Gastroesophageal sphincter (tissue), 4 donors: ENCODE results near the gene ANKH. TPM values are rescaled to one million over a fixed set of nuclear protein-coding genes. Genes with fewer than 3 reads are reported as not detected.
"Not testable (repeated sequence)": the region's sequence is repeated elsewhere in the genome, so short reads cannot be mapped to it uniquely, and the experiment has no call there.

Experiments
- ATAC-seq: fragments of 150-250 bp; one replicate; pipeline ENCODE4 v1.9.1; 2016; ENCODE audit warnings: mild to moderate bottlenecking, moderate library complexity
- H3K27ac ChIP-seq, 4 donors: fragments of 200-600 bp; sonication (generic) in 3 of 4; 1 replicate in 3 of 4; 2 replicates in 1 of 4; pipeline ENCODE4 v1.5.1; 2016 to 2019
- H3K27me3 ChIP-seq: fragments of 200-600 bp; sonication (generic); one replicate; pipeline ENCODE4 v1.5.1; 2019
- H3K36me3 ChIP-seq, 2 donors: fragments of 200-600 bp; sonication (generic); one replicate each; pipeline ENCODE4 v1.5.1; 2019; ENCODE audit warnings: control low read depth in 1 of 2
- H3K4me1 ChIP-seq, 3 donors: fragments of 200-600 bp; sonication (generic); 1 replicate in 2 of 3; 2 replicates in 1 of 3; pipeline ENCODE4 v1.5.1; 2016 to 2019; ENCODE audit warnings: control low read depth in 2 of 3
- H3K4me3 ChIP-seq, 2 donors: fragments of 200-600 bp; sonication (generic); one replicate each; pipeline ENCODE4 v1.5.1; 2019; ENCODE audit warnings: mild to moderate bottlenecking in 1 of 2, moderate library complexity in 1 of 2
- H3K9me3 ChIP-seq, 3 donors: fragments of 200-600 bp; sonication (generic); one replicate each; pipeline ENCODE4 v1.5.1; 2017 to 2019; ENCODE audit warnings: control low read depth in 2 of 3
- CTCF ChIP-seq, 4 experiments: fragments of 200-600 bp in 2 of 4; fragments of 450-650 bp in 2 of 4; sonication (generic) in 1 of 4; IDR thresholded peaks; one replicate each; pipeline ENCODE4 v1.5.1; 2017 to 2019; ENCODE audit warnings: antibody characterized with exemption in 4 of 4, mild to moderate bottlenecking in 2 of 4, moderate library complexity in 2 of 4
- EP300 ChIP-seq: sonication (generic); formaldehyde crosslinking; IDR thresholded peaks from one replicate; pipeline ENCODE4 v1.6.1; 2017; ENCODE audit warnings: antibody characterized with exemption, mild to moderate bottlenecking
- POLR2A ChIP-seq, 2 donors: fragments of 450-650 bp; IDR thresholded peaks; one replicate each; pipeline ENCODE4 v1.6.1; 2017; ENCODE audit warnings: antibody characterized with exemption in 2 of 2, mild to moderate bottlenecking in 2 of 2, moderate library complexity in 1 of 2
- POLR2AphosphoS5 ChIP-seq: sonication (generic); formaldehyde crosslinking; IDR thresholded peaks from one replicate; pipeline ENCODE4 v1.6.1; 2017; ENCODE audit warnings: antibody characterized with exemption
- WGBS, 2 donors: methylation state at CpG; one replicate each; pipeline ENCODE4 v1.1.5; 2018; ENCODE audit warnings: low coverage in 1 of 2; 5-methylcytosine and 5-hydroxymethylcytosine counted together
- total RNA-seq, 4 donors: library from RNA; depleted of rRNA; stranded (reverse); fragments of >200 nt; gene quantifications; one replicate each; pipeline ENCODE4 v1.1.0, GENCODE V29; 2016

The ANKH gene
- 10 to 100 TPM; 30.0 to 45.2 (median 36.0) TPM for total RNA-seq

DNA sequence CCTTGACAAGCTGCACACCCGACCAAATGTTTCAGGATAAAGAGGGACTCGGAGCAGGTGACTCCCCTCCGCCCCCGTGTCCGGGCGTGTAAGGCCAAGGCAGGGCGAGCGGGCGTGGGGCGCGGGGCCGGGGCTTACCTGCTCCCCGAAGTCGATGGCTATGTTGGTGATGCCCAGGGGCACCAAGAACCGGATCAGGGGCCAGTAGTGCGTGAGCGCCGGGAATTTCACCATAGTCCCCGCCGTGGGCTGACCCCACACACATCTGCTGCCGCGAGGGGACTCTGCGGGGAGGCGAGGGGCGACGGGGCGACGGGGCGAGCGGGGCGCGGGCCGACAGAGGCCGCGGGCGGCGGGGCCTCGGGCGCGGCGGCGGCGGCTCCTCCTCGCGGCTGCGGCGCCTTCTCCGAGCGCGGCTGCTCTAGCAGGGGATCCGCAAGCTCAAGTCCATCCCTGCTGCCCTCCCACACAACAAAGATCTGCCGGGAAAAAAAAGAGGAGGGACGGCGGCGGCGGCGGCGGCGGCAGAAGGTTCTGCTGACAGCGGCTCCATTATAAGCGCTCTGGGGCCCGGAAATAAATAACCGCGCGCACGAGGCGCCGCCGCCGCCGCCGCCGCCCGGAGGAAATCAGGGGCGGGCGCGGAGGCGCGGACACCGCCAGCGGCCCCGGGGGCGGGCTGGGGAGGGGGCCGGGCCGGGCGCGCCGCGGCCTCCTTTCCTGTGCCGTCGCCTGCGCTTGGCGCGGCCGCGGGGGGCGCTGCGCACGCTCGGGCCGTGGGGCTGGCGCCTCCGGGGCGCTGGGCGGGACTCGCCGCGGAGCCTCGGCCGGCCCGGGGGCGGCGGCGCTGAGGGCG, at the start of gene ANKH:
Gene ANKH, minus strand, starts transcription at position 565 of the 856 bp plus-strand sequence. Its CDS starts 331 bp downstream, at position 234.
- H3K36me3 ChIP-seq, result no peaks in the 10 kb centered on the region
- no peaks in the 10 kb centered on the region for H3K27me3 ChIP-seq
- no peak for TF ChIP-seq POLR2AphosphoS5
- no peak for TF ChIP-seq POLR2A (IDR thresholded peaks at IDR 0.05)
- no peak for TF ChIP-seq EP300
- TF ChIP-seq CTCF (IDR thresholded peaks at IDR 0.05), result peak in 2 of 4 experiments; percentile 26 to 32
- peak within 1 kb of the TSS; percentile 90 to 98 (median 96) for H3K27ac ChIP-seq
- no peaks in the 10 kb centered on the region for H3K9me3 ChIP-seq
- ATAC-seq, result peak; percentile 97
- peaks cover 0 to 33% (median 0%) of the 10 kb centered on the region in 3 donors for H3K4me1 ChIP-seq
- H3K4me3 ChIP-seq, result peak within 1 kb of the TSS; percentile 95 to 96
- 0% methylated on average over 1 of the region's 115 CpGs; no CpG with 5 or more reads in 1 of the 2 donors for WGBS, 2 donors

- ATAC-seq, result no peak
- no peaks in the 10 kb centered on the region for H3K36me3 ChIP-seq
- no peaks in the 10 kb centered on the region for H3K9me3 ChIP-seq
- 89 to 92% methylated on average over 3 of the region's 3 CpGs for WGBS, 2 donors
- H3K27ac ChIP-seq, result no peak overlapping the region
- no peak overlapping the region for H3K4me3 ChIP-seq
- H3K27me3 ChIP-seq, result no peaks in the 10 kb centered on the region
- TF ChIP-seq POLR2AphosphoS5, result no peak
- TF ChIP-seq EP300, result no peak
- no peak for TF ChIP-seq POLR2A (IDR thresholded peaks at IDR 0.05)
- no peak for TF ChIP-seq CTCF (IDR thresholded peaks at IDR 0.05)
- no peaks in the 10 kb centered on the region for H3K4me1 ChIP-seq
Observed at GRCh38 chr5:14920121-14920520, 48.5 kb upstream of the ANKH start.

DNA sequence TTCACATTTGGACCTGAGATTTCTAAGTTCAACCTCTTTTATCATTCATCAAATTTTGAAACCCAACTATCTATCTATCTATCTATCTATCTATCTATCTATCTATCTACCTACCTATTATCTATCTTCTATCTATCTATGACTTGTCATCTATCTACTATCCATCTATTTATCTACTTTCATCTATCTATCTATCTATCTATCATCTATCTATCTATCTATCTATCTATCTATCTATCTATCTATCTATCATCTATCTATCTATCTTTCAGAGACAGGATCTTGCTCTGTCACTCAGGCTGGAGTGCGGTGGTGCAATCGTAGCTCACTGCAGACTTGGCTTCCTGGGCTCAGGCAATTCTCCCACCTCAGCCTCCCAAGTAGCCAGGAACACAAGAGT, 47.5 kb upstream of the ANKH start:
- not testable (repeated sequence) for H3K36me3 ChIP-seq, ATAC-seq, H3K4me1 ChIP-seq, H3K9me3 ChIP-seq, H3K27me3 ChIP-seq, H3K27ac ChIP-seq, H3K4me3 ChIP-seq
- WGBS, 2 donors, result 83 to 90% methylated on average over 2 of the region's 2 CpGs

- Histone ChIP-seq H3K9me3 (no peaks in the 10 kb centered on the region), H3K4me3 (no peak overlapping the region), H3K36me3 (no peaks in the 10 kb centered on the region), H3K27me3 (no peaks in the 10 kb centered on the region), H3K4me1 (no peaks in the 10 kb centered on the region), H3K27ac (no peak overlapping the region)
- WGBS, 2 donors, result 92% methylated on average over 2 of the region's 2 CpGs; no CpG with 5 or more reads in 1 of the 2 donors
- no peak for TF ChIP-seq POLR2AphosphoS5
- TF ChIP-seq EP300, result no peak
- TF ChIP-seq POLR2A (IDR thresholded peaks at IDR 0.05), result no peak
- no peak for TF ChIP-seq CTCF (IDR thresholded peaks at IDR 0.05)
- ATAC-seq, result no peak
Observed at GRCh38 chr5:14917719-14918118, 46.1 kb upstream of the ANKH start.

GRCh38 chr5:14915291-14915952, 43.8 kb upstream of the ANKH start:
- WGBS, 2 donors, result 56 to 76% methylated on average over 8 to 10 of the region's 10 CpGs
- Histone ChIP-seq H3K9me3 (no peaks in the 10 kb centered on the region), H3K36me3 (no peaks in the 10 kb centered on the region), H3K4me3 (no peak overlapping the region), H3K4me1 (no peaks in the 10 kb centered on the region), H3K27ac (no peak overlapping the region), H3K27me3 (no peaks in the 10 kb centered on the region)
- TF ChIP-seq POLR2A (IDR thresholded peaks at IDR 0.05) (no peak), POLR2AphosphoS5 (no peak), EP300 (no peak), CTCF (IDR thresholded peaks at IDR 0.05) (no peak)
- no peak for ATAC-seq
